GM21381 (cell line): ENCODE measurements around the gene LEF1.

Experiments used
- ATAC-seq: cut with Tn5 transposase; IDR thresholded peaks from one replicate; pipeline ENCODE4 v1.9.1; 2021; ENCODE audit warnings: mild to moderate bottlenecking, moderate library complexity; ENCODE audit not compliant: unreplicated experiment

The LEF1 gene

GRCh38 chr4:108168671-108169523 is at the start of gene LEF1:
TSS of gene LEF1 (minus strand) at chr4:108168932. CDS start at chr4:108167767, 1,165 bp downstream.
- peak; percentile 36 for ATAC-seq

- no peak for ATAC-seq
These were observed 47.8 kb upstream of the LEF1 start for GRCh38 chr4:108216510-108216909.

DNA sequence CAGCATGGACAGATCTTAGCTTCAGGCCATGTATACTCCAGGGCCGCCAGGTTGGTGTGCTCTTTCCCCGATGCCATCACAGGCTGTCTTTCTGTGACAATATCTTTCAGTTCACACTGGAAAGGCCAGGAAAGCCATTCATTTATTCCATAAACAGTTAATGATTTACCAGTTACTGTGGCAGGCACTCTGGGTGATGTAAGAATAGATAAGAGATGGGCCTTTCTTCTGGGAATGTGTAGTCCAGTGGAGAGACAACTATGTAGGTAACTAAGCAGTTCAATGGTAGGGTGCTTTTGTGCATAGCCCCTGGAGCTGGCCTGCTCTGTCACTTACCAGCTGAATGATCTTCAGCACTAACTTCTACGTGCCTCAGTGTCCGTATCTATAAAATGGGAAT is 46.3 kb upstream of the LEF1 start:
- no peak for ATAC-seq

- no peak for ATAC-seq
These were observed 45.0 kb upstream of the LEF1 start for GRCh38 chr4:108213723-108214122.

GRCh38 chr4:108213308-108213707 is 44.6 kb upstream of the LEF1 start:
- ATAC-seq, result no peak

DNA sequence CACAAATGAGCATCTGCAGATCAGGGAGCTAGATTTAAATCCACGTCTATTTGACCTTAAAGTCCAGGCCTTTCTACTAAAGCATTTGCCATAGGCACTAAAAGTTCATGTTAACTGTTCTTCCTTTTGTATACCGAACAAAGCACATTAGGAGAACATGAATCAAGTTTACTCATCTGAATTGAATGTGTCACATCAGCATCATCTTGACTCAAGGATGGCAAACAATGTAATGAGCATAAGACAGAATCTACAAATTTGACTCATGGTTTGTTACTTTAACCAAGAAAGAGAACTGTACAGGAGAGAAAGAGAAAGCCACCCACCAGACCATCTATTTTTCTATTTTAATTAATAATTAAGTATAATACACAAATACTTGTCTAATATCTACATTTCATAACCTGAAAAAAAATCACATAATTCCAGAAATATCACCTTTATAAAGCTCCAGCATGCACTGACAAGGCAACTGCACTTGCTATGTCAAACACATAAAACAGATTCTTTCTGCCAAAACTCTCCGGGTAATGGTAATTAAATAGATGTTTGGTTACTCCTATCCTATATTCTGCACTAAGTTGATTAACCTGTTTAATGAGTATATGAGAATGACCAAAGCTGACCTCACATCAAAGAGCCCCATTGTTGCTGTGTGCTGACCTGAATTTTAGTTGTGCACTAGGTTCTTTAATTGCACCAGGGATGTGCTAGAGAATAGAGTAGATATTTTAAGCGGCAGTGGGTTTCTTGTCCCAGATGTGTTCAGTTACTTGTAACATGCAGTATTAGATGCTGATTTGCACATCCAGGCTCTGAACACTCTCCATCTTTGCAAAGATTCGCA is 42.5 kb upstream of the LEF1 start:
- ATAC-seq, result no peak

- no peak for ATAC-seq
These were observed 40.8 kb upstream of the LEF1 start for GRCh38 chr4:108209489-108209888.

- no peak for ATAC-seq
These were observed 37.1 kb upstream of the LEF1 start for GRCh38 chr4:108205859-108206258.

DNA sequence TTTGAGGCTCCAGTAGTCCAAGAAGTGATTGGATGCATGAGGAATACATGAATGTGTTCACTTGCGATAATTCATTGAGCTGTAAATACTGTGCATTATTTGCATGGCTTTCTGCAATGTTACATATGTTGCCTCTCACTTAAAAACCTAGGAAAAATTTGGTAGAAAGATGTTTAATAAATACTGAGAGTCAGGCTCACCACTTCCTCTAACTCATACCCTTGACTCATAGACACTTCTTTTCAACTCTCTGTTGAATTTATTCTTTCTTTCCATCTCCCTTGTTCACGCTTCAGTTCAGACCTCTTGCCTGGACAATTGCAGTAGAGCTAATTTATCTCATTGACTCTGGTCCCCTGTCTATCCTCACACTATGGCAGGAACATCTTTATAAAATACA is 35.8 kb upstream of the LEF1 start:
- no peak for ATAC-seq

GRCh38 chr4:108203377-108203776 is 34.6 kb upstream of the LEF1 start:
- no peak for ATAC-seq

DNA sequence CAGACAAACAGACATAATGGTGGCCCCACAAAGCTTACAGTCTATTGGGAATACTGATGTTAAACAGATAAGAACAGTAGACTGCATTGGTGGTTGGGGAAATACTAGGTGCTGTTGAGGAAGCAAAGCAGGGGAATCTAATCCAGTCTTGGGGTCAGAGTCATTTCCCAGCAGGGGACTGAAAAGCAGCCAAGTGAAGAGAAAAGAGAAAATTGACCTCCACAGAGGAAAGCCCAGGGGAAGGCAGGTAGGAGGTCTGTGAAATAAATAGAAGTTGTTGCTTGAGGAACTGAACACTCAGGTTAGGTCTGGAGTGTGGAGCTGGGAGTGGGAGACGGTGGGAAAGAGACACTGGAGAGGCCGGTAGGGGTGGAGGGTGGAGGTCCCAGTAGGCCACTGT is 33.0 kb upstream of the LEF1 start:
- no peak for ATAC-seq

GRCh38 chr4:108199881-108200280 is 31.1 kb upstream of the LEF1 start:
- ATAC-seq, result no peak

- ATAC-seq, result no peak
These were observed 25.3 kb upstream of the LEF1 start for GRCh38 chr4:108193886-108194672.

- ATAC-seq, result no peak
These were observed 24.2 kb upstream of the LEF1 start for GRCh38 chr4:108192935-108193334.

GRCh38 chr4:108192056-108192455 is 23.3 kb upstream of the LEF1 start:
- no peak for ATAC-seq

- ATAC-seq, result no peak
These were observed 22.7 kb upstream of the LEF1 start for GRCh38 chr4:108191269-108191914.

DNA sequence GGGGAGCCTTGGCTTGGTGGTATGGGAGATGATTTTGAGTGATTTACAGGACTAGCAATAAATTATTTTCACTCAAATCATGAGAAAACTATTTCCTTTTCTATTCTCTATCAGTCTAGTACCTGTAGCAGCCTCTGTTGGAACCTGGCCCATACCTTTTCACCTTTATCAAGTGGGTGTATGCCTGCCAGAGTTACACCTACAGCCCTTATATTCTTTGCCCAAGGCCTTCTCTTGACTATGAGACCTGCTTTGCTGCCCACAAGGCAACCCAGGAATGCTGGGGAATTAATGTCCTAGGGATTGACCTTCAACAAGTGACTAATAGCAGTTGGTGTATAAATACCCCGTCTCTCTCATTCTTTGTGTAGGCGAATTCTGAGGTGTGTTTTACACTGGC is 20.0 kb upstream of the LEF1 start:
- ATAC-seq, result no peak

- no peak for ATAC-seq
These were observed 16.5 kb upstream of the LEF1 start for GRCh38 chr4:108185252-108185651.

DNA sequence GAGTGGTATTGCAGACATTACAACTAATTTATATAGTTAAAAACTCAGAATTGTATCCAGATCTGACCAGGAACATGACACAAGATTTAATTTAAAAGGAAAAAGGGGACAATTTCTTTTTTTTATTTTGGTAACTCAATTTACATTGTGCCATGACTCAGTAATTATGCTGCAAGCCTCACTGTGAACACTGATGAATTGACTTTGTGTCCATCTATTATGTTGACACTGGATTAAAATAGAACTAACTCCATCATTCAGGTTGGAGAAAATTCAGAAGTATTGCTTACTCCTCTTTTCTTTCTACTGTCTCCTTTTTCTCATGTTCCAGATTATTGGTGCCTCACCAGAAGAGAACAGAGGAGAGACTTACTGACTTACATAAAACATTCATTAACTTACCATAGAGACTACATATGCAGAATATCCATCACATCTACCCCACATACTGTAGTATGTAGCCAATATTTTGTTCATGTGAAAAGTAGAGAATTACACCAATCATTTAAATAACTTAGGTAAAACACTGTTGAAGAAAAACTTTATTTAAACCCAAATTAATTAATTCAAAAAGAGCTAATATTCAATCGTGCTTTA is 15.8 kb upstream of the LEF1 start:
- no peak for ATAC-seq

DNA sequence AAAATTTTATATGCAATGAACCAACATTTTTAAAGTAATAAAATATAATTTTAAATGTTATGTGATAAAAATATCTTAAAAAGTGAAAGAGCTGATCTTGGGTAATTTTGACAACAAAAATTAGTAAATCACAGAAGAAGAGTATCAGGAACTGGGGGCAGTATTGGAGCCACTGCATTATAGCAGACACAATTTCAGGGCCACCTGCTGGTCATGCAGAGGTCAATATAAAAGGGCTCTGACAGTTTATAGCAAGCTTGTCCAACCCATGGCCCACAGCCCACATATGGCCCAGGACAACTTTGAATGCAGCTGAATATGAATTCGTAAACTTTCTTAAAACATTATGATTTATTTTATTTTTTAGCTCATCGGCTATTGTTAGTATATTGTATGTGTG is 13.0 kb upstream of the LEF1 start:
- no peak for ATAC-seq
